OCI-LY7 (cell line): ENCODE measurements around the gene NHERF2. TPM values are rescaled to one million over a fixed set of nuclear protein-coding genes. Genes with fewer than 3 reads are reported as not detected.
A peak's percentile ranks its signal among the peaks of the same experiment; 100 is the strongest.

Source experiments
- BruUV-seq: library from RNA; stranded (reverse); fragments of 400-500 nt; replicated peaks from 2 replicates; lab custom pipeline; 2021; lab: Mats Ljungman, UMichigan
- CTCF ChIA-PET: fragments of 300-600 bp; sonication (Branson Sonifier 250); formaldehyde crosslinking; loops from one replicate; lab custom pipeline; 2022; ENCODE audit warnings: antibody characterized with exemption; ENCODE audit not compliant: unreplicated experiment; lab: Charles Lee
- POLR2A ChIA-PET: fragments of 300-600 bp; sonication (Branson Sonifier 250); formaldehyde crosslinking; loops from one replicate; lab custom pipeline; 2022; ENCODE audit warnings: antibody characterized with exemption; lab: Charles Lee
- DNase-seq: peaks from one replicate; pipeline ENCODE4 v3.0.0-alpha.2; 2015; ENCODE audit warnings: low spot score
- H2AFZ ChIP-seq: fragments of 200-600 bp; sonication (generic), shearing (Covaris generic); 2 replicates; pipeline ENCODE4 v1.6.1; 2014; ENCODE audit warnings: mild to moderate bottlenecking, antibody characterized with exemption, low read length, moderate library complexity
- H3K27ac ChIP-seq: fragments of 200-600 bp; sonication (generic); 2 replicates; pipeline ENCODE4 v1.5.1; 2014; ENCODE audit warnings: mixed run types, low read depth, mild to moderate bottlenecking, moderate library complexity, low read length, inconsistent platforms; ENCODE audit not compliant: poor library complexity, severe bottlenecking
- H3K36me3 ChIP-seq: fragments of 200-600 bp; sonication (generic); 2 replicates; pipeline ENCODE4 v1.6.1; 2014; ENCODE audit warnings: mild to moderate bottlenecking, antibody characterized with exemption, low read length, moderate library complexity, mixed read lengths; ENCODE audit not compliant: insufficient read depth
- H3K4me1 ChIP-seq: fragments of 200-600 bp; sonication (generic); 2 replicates; pipeline ENCODE4 v1.5.1; 2014; ENCODE audit warnings: mild to moderate bottlenecking, low read length; ENCODE audit not compliant: insufficient read depth, poor library complexity, severe bottlenecking
- H3K4me2 ChIP-seq: fragments of 200-600 bp; sonication (generic); 2 replicates; pipeline ENCODE4 v1.6.1; 2014; ENCODE audit warnings: mild to moderate bottlenecking, low read length
- H3K4me3 ChIP-seq: fragments of 200-600 bp; sonication (generic); 2 replicates; pipeline ENCODE4 v1.5.1; 2014; ENCODE audit warnings: mild to moderate bottlenecking, low read depth, low read length; ENCODE audit not compliant: poor library complexity, severe bottlenecking
- H3K79me2 ChIP-seq: fragments of 200-600 bp; sonication (generic); 2 replicates; pipeline ENCODE4 v1.6.1; 2016; ENCODE audit warnings: low read depth, mild to moderate bottlenecking, low read length, moderate library complexity, mixed read lengths; ENCODE audit not compliant: insufficient read depth
- H3K9me2 ChIP-seq: fragments of 200-600 bp; sonication (generic); 2 replicates; pipeline ENCODE4 v1.6.1; 2016; ENCODE audit warnings: mild to moderate bottlenecking, low read length, mixed read lengths; ENCODE audit not compliant: insufficient read depth
- H3K9me3 ChIP-seq: fragments of 200-600 bp; sonication (generic); 2 replicates; pipeline ENCODE4 v1.6.1; 2014; ENCODE audit warnings: mild to moderate bottlenecking, mixed run types, low read length, mixed read lengths
- H4K20me1 ChIP-seq: fragments of 200-600 bp; sonication (generic); 2 replicates; pipeline ENCODE4 v1.6.1; 2014; ENCODE audit warnings: mild to moderate bottlenecking, antibody characterized with exemption, low read length, moderate library complexity, mixed read lengths; ENCODE audit not compliant: insufficient read depth
- CTCF ChIP-seq: fragments of 200-600 bp; sonication (generic); conservative IDR thresholded peaks from 2 replicates; pipeline ENCODE4 v1.5.1; 2014; ENCODE audit warnings: mild to moderate bottlenecking, antibody characterized with exemption, low read length, moderate library complexity, mixed read lengths
- EZH2phosphoT487 ChIP-seq: fragments of 200-600 bp; sonication (generic); IDR thresholded peaks from 2 replicates; pipeline ENCODE4 v1.6.1; 2018; ENCODE audit warnings: low read depth, borderline replicate concordance, mild to moderate bottlenecking, mixed run types, antibody characterized with exemption, low read length, moderate library complexity, mixed read lengths
- intact Hi-C: fragments of 100-400 bp; cut with micrococcal nuclease; formaldehyde crosslinking; loops from one replicate; pipeline ENCODE4 v1.10.0; 2022; ENCODE audit not compliant: unreplicated experiment
- total RNA-seq, 2 experiments: library from RNA; depleted of rRNA in 1 of 2; stranded (reverse); fragments of >200 nt in 1 of 2; shearing (Covaris generic) in 1 of 2; gene quantifications; 2 replicates each; pipeline ENCODE4 v1.2.3, GENCODE V29; 2014 to 2022

Gene NHERF2
- total RNA-seq, 2 experiments from 2014 or later: 0.27 TPM; not detected in 1

GRCh38 chr16:2045965-2046892, 19.5 kb downstream of the NHERF2 start:
- no peak for DNase-seq
- H3K4me2 ChIP-seq: peak overlapping the region; percentile 97
- intact Hi-C loops: loop anchor here (2.0 kb wide), 1 partner anchor 23 kb away; no protein-coding TSS in a partner anchor

GRCh38 chr16:2046893-2047329, 20.2 kb downstream of the NHERF2 start:
- ChIA-PET CTCF (no interaction called here), POLR2A (interaction anchor here (1.4 kb wide), 1 partner anchor 55 kb away, joined by 4 read pairs; no protein-coding TSS in a partner anchor)
- H3K4me3 ChIP-seq: peak overlapping the region; percentile 99
- peak overlapping the region; percentile 97 for H3K4me2 ChIP-seq
- no peaks in the 10 kb centered on the region; the same call in 1 of the 2 replicates for H4K20me1 ChIP-seq
- peaks cover 12% of the 10 kb centered on the region; the same call in 1 of the 2 replicates for H3K79me2 ChIP-seq
- no TSS peak for BruUV-seq
- intact Hi-C loops: loop anchor here (2.0 kb wide), 1 partner anchor 24 kb away; no protein-coding TSS in a partner anchor
- no peaks in the 10 kb centered on the region for H3K9me3 ChIP-seq
- H3K9me2 ChIP-seq: no peaks in the 10 kb centered on the region
- TF ChIP-seq CTCF (no peak), EZH2phosphoT487 (no peak)
- H3K4me1 ChIP-seq: peaks cover 20% of the 10 kb centered on the region
- H3K36me3 ChIP-seq: peaks cover 22% of the 10 kb centered on the region; the same call in 1 of the 2 replicates
- DNase-seq: no peak
- H3K27ac ChIP-seq: peak overlapping the region; percentile 32
- H2AFZ ChIP-seq: peak overlapping the region; percentile 79; the same call in 1 of the 2 replicates

More at GRCh38 chr16:2045965-2046892, 19.5 kb downstream of the NHERF2 start:
- BruUV-seq: no TSS peak
- no peak overlapping the region for H2AFZ ChIP-seq
- H3K4me1 ChIP-seq: peaks cover 20% of the 10 kb centered on the region
- H3K79me2 ChIP-seq: peaks cover 12% of the 10 kb centered on the region; the same call in 1 of the 2 replicates
- POLR2A ChIA-PET: interaction anchor here (1.4 kb wide), 1 partner anchor 54 kb away, joined by 4 read pairs; no protein-coding TSS in a partner anchor
- H3K36me3 ChIP-seq: peaks cover 19% of the 10 kb centered on the region; the same call in 1 of the 2 replicates
- no peak for TF ChIP-seq EZH2phosphoT487
- H3K4me3 ChIP-seq: peak overlapping the region; percentile 99
- H4K20me1 ChIP-seq: no peaks in the 10 kb centered on the region; the same call in 1 of the 2 replicates
- no peak overlapping the region for H3K27ac ChIP-seq
- no peaks in the 10 kb centered on the region for H3K9me3 ChIP-seq
- CTCF ChIA-PET: no interaction called here
- H3K9me2 ChIP-seq: no peaks in the 10 kb centered on the region
